Neural crest cell (in vitro differentiated cells): ENCODE results near the gene GANAB. TPM values are rescaled to one million over a fixed set of nuclear protein-coding genes. Genes with fewer than 3 reads are reported as not detected.
A peak's percentile ranks its signal among the peaks of the same experiment; 100 is the strongest.
"Not testable (repeated sequence)": the region's sequence is repeated elsewhere in the genome, so short reads cannot be mapped to it uniquely, and the experiment has no call there.

Experiments
- DNase-seq: peaks from one replicate; pipeline ENCODE4 v3.0.0; 2021; ENCODE audit warnings: low read depth, mixed read lengths, low spot score
- H3K27ac Mint-ChIP-seq: one replicate; pipeline ENCODE4 v1.8.0; 2021; ENCODE audit warnings: mild to moderate bottlenecking, mixed read lengths; ENCODE audit not compliant: unreplicated experiment
- H3K27me3 Mint-ChIP-seq: 2 replicates; pipeline ENCODE4 v1.8.0; 2021; ENCODE audit warnings: low read depth, mild to moderate bottlenecking, mixed read lengths
- H3K36me3 Mint-ChIP-seq: 2 replicates; pipeline ENCODE4 v1.8.0; 2021; ENCODE audit warnings: low read depth, mild to moderate bottlenecking, mixed read lengths
- H3K4me1 Mint-ChIP-seq: 2 replicates; pipeline ENCODE4 v1.8.0; 2021; ENCODE audit warnings: mixed read lengths
- H3K4me3 Mint-ChIP-seq: one replicate; pipeline ENCODE4 v1.8.0; 2021; ENCODE audit warnings: mild to moderate bottlenecking, mixed read lengths
- H3K9me3 Mint-ChIP-seq: 2 replicates; pipeline ENCODE4 v1.8.0; 2021; ENCODE audit warnings: mixed read lengths
- total RNA-seq: library from RNA; stranded (reverse); gene quantifications from 2 replicates; pipeline ENCODE4 v1.2.1, GENCODE V29; 2021
- TF ChIP-seq, protein P1 (sequence below): fragments of 200-600 bp; sonication (generic); conservative IDR thresholded peaks from 2 replicates; pipeline ENCODE4 v1.5.0; 2021; ENCODE audit warnings: antibody characterized with exemption, mild to moderate bottlenecking

Gene GANAB
- total RNA-seq, 1 donor from 2014 or later: 366 TPM

DNA sequence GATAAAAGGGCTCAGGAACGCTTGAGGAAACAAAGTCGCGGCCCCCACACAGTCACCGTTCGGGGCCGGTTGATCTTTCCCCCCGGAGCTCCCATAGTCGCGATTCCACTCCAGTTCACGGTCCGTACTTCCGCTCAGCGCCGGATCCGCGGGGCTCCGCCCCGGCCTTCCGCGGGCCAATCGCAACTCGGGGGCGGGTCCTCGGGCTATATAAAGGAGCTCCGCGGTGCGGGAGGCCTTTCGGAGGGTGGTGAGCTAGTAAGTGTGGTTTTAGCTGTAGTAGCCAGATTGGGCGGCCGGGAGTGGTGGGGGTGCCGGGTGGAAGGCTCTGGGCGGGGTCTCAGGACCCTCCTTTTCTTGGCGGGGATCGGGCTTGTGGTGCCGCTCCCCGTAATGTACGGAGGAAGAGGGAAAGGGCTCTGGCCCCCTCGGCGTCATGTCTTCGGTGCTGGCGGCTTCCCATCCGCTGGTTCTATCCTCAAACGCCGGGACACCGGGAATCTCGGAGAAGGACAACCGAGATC, 18.7 kb upstream of the GANAB start, which contains the start of the genes C11orf98 and CSKMT:
Gene C11orf98 (minus strand): TSS at position 136 of the 524 bp plus-strand sequence. CDS start 41 bp downstream, at position 95.
Gene CSKMT (plus strand): TSS at position 238 of the 524 bp plus-strand sequence. CDS start 568 bp downstream, outside the sequence.
- H3K4me1 Mint-ChIP-seq: peaks cover 39% of the 10 kb centered on the region
- TF ChIP-seq, protein P1, sequence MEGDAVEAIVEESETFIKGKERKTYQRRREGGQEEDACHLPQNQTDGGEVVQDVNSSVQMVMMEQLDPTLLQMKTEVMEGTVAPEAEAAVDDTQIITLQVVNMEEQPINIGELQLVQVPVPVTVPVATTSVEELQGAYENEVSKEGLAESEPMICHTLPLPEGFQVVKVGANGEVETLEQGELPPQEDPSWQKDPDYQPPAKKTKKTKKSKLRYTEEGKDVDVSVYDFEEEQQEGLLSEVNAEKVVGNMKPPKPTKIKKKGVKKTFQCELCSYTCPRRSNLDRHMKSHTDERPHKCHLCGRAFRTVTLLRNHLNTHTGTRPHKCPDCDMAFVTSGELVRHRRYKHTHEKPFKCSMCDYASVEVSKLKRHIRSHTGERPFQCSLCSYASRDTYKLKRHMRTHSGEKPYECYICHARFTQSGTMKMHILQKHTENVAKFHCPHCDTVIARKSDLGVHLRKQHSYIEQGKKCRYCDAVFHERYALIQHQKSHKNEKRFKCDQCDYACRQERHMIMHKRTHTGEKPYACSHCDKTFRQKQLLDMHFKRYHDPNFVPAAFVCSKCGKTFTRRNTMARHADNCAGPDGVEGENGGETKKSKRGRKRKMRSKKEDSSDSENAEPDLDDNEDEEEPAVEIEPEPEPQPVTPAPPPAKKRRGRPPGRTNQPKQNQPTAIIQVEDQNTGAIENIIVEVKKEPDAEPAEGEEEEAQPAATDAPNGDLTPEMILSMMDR: no peak
- peak within 1 kb of the TSS; percentile 98 for H3K27ac Mint-ChIP-seq
- peaks cover 15% of the 10 kb centered on the region for H3K36me3 Mint-ChIP-seq
- peak; percentile 99 for DNase-seq
- peaks cover 6% of the 10 kb centered on the region for H3K27me3 Mint-ChIP-seq
- H3K9me3 Mint-ChIP-seq: no peaks in the 10 kb centered on the region
- peak within 1 kb of the TSS; percentile 100 for H3K4me3 Mint-ChIP-seq

DNA sequence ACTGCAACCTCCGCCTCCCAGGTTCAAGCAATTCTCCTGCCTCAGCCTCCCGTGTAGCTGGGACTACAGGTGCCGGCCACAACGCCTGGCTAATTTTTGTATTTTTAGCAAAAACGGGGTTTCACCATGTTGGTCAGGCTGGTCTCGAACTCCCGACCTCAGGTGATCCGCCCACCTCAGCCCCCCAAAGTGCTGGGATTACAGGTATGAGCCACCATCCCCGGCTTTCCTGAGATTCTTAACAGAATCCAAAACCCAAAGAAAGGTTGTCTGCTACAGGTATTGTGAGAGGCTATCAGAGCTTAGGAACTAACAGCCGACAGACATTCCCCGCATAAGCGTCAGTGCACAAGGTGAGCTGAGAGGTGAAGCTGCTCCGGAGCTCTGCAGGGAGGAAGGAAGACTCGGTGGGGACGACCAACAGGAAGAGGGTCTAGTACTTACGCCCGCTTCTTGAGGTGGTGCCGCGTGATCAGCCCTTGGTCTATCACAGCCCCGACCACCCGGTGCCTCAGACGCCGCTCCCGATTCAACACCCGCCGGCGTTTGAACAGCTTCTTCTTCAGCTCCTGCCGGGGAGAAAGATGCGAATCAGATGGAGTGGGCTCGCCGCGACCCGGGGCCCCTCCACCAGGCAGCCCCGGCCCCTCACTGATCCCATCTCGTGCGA, 18.1 kb upstream of the GANAB start:
- DNase-seq: no peak
- Mint-ChIP-seq H3K4me3 (peak overlapping the region; percentile 100), H3K9me3 (no peaks in the 10 kb centered on the region), H3K4me1 (peaks cover 33% of the 10 kb centered on the region), H3K27ac (peak overlapping the region; percentile 98), H3K27me3 (peaks cover 6% of the 10 kb centered on the region), H3K36me3 (peaks cover 15% of the 10 kb centered on the region)
- TF ChIP-seq, protein P1: no peak

DNA sequence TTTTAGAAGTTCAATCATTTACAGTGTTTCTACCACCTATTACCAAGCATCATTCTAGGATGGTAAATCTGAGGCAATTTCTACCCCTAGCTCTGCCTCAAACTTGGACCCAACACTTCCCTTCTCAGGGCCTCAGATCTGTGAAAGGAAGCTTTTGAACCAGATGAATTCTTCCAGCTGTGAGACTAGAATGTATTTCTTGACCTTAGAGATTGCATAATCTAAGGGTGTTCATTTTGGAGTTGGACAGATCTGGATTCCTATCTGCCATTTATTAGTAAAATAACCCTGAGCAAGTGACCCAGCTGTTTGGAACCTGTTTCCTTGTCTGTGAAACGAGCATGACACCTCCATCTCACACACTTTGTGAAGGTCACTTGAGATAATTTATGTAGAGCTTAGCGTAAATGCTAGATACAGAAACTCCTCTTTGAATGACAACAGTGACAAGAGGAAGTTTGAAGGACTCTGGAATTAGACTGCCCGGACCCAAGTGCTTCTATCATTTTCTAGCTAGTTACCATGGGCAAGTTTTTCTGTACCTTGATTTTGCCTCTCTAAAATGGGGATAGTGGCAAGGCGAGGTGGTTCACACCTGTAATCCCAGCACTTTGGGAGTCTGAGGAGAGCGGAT, 10.5 kb upstream of the GANAB start:
- Mint-ChIP-seq H3K4me1 (peaks cover 14% of the 10 kb centered on the region), H3K4me3 (peak overlapping the region; percentile 28), H3K27ac (no peak overlapping the region)

DNA sequence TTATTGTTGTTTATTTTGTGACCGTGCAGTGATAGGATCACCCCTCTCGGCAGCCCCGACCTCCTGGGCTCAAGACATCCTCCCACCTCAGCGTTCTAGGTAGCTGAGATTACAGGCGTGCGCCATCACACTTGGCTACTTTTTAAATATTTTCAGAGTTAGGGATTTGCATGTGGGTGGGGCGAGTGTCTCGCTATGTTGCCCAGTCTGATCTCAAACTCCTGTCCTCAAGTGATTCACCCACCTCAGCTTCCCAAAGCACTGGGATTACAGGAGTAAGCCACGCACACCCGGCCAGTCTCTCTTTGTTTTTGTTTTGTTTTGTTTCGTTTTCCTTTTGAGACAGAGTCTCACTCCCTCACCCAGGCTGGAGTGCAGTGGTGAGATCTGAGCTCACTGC, 7.9 kb upstream of the GANAB start:
- no peaks in the 10 kb centered on the region for H3K27me3 Mint-ChIP-seq
- H3K4me1 Mint-ChIP-seq: peaks cover 14% of the 10 kb centered on the region
- peak overlapping the region; percentile 67 for H3K27ac Mint-ChIP-seq
- H3K36me3 Mint-ChIP-seq: no peaks in the 10 kb centered on the region
- no peaks in the 10 kb centered on the region for H3K9me3 Mint-ChIP-seq
- no peak for DNase-seq
- peak overlapping the region; percentile 75 for H3K4me3 Mint-ChIP-seq
- TF ChIP-seq, protein P1: no peak

More for the DNA sequence above, 10.5 kb upstream of the GANAB start:
- H3K9me3 Mint-ChIP-seq: no peaks in the 10 kb centered on the region
- DNase-seq: no peak
- TF ChIP-seq, protein P1: no peak
- H3K27me3 Mint-ChIP-seq: no peaks in the 10 kb centered on the region
- no peaks in the 10 kb centered on the region for H3K36me3 Mint-ChIP-seq

DNA sequence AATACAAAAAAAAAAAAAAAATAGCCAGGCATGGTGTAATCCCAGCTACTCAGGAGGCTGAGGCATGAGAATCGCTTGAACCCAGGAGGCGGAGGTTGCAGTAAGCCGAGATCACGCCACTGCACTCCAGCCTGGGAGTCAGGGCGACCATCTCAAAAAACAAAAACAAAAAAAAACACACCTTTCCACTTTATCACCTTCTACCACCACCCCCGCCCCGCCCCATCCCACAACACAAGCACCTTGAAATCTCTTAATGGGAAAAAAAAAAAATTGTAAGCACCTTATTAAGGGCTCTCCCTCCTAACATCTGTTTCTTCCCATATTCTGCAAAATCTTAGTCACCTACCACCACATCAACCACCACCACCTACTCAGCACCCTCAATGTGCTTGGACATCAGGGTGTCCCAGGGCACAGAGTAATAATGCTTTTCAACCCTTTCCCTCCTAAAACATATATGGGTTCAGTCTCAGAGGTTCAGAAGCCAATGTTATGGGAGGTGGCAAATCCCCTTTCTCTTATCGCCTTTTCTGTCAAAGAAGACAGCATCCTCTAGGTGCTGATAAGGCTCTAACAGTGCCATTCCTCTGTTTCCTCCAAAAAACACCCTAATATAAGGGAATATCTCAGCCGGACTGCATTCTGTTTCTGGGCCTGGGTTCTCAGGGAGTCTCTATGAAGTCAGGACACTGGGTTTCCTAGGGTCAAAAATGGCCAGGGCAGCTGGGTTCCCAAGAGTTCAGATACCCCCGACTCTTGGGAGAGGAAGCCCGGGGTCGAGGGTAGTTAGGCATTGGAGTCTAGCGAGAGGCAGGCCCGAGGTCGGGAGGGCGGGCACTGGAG, 6.0 kb upstream of the GANAB start:
- Mint-ChIP-seq H3K27me3 (no peaks in the 10 kb centered on the region), H3K4me1 (peaks cover 14% of the 10 kb centered on the region), H3K27ac (peak overlapping the region; percentile 92), H3K9me3 (no peaks in the 10 kb centered on the region), H3K36me3 (no peaks in the 10 kb centered on the region), H3K4me3 (peak overlapping the region; percentile 96)
- no peak for DNase-seq
- TF ChIP-seq, protein P1: no peak

DNA sequence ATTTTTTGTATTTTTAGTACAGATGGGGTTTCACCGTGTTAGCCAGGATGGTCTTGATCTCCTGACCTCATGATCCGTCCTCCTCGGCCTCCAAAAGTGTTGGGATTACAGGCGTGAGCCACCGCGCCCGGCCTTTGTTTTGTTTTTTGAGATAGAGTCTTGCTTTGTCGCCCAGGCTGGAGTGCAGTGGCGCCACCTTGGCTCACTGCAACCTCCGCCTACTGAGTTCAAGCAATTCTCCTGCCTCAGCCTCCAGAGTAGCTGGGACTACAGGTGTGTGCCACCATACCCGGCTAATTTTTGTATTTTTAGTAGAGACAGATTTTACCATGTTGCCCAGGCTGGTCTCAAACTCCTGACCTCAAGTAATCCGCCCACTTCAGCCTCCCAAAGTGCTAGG, 3.9 kb upstream of the GANAB start:
- H3K36me3 Mint-ChIP-seq, H3K27me3 Mint-ChIP-seq, H3K4me3 Mint-ChIP-seq, DNase-seq, H3K9me3 Mint-ChIP-seq, H3K27ac Mint-ChIP-seq: not testable (repeated sequence)
- H3K4me1 Mint-ChIP-seq: peaks cover 27% of the 10 kb centered on the region
